PFSK-1 (cell line): ENCODE data around the gene ZDHHC16.

Source experiments
- FOXP2 ChIP-seq: optimal IDR thresholded peaks from 2 replicates; pipeline ENCODE3; 2011; ENCODE audit warnings: borderline replicate concordance, control low read depth, inconsistent platforms; ENCODE audit not compliant: insufficient read depth; ENCODE audit errors: extremely low read length, extremely low read depth
- POLR2AphosphoS5 ChIP-seq: IDR thresholded peaks from 2 replicates; pipeline ENCODE4 v1.6.1; 2012; ENCODE audit warnings: low read depth, mild to moderate bottlenecking, control low read depth, low read length, moderate library complexity
- REST ChIP-seq, 2 experiments: IDR thresholded peaks; 2 replicates each; pipeline versions ENCODE4 v1.6.1 to v1.8.0; 2011 to 2012; ENCODE audit warnings: low read depth in 2 of 2, low read length in 2 of 2, control low read depth in 1 of 2, inconsistent platforms in 1 of 2, mild to moderate bottlenecking in 1 of 2, moderate library complexity in 1 of 2; ENCODE audit not compliant: insufficient read depth in 1 of 2
- SIN3A ChIP-seq: IDR thresholded peaks from 2 replicates; pipeline ENCODE4 v1.6.1; 2012; ENCODE audit warnings: mild to moderate bottlenecking, low read length, moderate library complexity, borderline replicate concordance; ENCODE audit not compliant: insufficient read depth
- TAF1 ChIP-seq: IDR thresholded peaks from 2 replicates; pipeline ENCODE4 v1.6.1; 2012; ENCODE audit warnings: low read length, control low read depth, borderline replicate concordance; ENCODE audit not compliant: insufficient read depth

Gene ZDHHC16

GRCh38 chr10:97406064-97406463 lies 39.9 kb upstream of the ZDHHC16 start:
- TF ChIP-seq TAF1: no peak
- no peak for TF ChIP-seq POLR2AphosphoS5
- no peak for TF ChIP-seq REST (IDR thresholded peaks at IDR 0.05; ENCODE audit: insufficient read depth in 1 of 2, low read depth in 2 of 2, low read length in 2 of 2)
- TF ChIP-seq FOXP2: no peak
- TF ChIP-seq SIN3A: no peak

- TF ChIP-seq POLR2AphosphoS5 (no peak), SIN3A (no peak), FOXP2 (no peak), REST (IDR thresholded peaks at IDR 0.05; ENCODE audit: insufficient read depth in 1 of 2, low read depth in 2 of 2, low read length in 2 of 2) (no peak), TAF1 (no peak)
Observed at GRCh38 chr10:97407211-97407951, 38.6 kb upstream of the ZDHHC16 start.

GRCh38 chr10:97407952-97408248 lies 38.1 kb upstream of the ZDHHC16 start:
- no peak for TF ChIP-seq FOXP2
- TF ChIP-seq POLR2AphosphoS5: no peak
- TF ChIP-seq SIN3A: no peak
- TF ChIP-seq REST (IDR thresholded peaks at IDR 0.05; ENCODE audit: insufficient read depth in 1 of 2, low read depth in 2 of 2, low read length in 2 of 2): no peak
- no peak for TF ChIP-seq TAF1

GRCh38 chr10:97408496-97408992 lies 37.4 kb upstream of the ZDHHC16 start:
- TF ChIP-seq POLR2AphosphoS5: no peak
- TF ChIP-seq SIN3A: no peak
- no peak for TF ChIP-seq REST (IDR thresholded peaks at IDR 0.05; ENCODE audit: insufficient read depth in 1 of 2, low read depth in 2 of 2, low read length in 2 of 2)
- no peak for TF ChIP-seq TAF1
- no peak for TF ChIP-seq FOXP2

- TF ChIP-seq POLR2AphosphoS5 (no peak), FOXP2 (no peak), REST (IDR thresholded peaks at IDR 0.05; ENCODE audit: insufficient read depth in 1 of 2, low read depth in 2 of 2, low read length in 2 of 2) (no peak), SIN3A (no peak), TAF1 (no peak)
Observed at GRCh38 chr10:97411406-97411805, 34.6 kb upstream of the ZDHHC16 start.
